Nucleus accumbens (tissue), 56 donors: ENCODE measurements around the gene FAM185A.
"Not testable (repeated sequence)": the region's sequence is repeated elsewhere in the genome, so short reads cannot be mapped to it uniquely, and the experiment has no call there.

Experiments
- DNase-seq, 56 donors: peaks; one replicate each; lab custom pipeline; 2025; lab: John Stamatoyannopoulos, UW

Gene FAM185A

DNA sequence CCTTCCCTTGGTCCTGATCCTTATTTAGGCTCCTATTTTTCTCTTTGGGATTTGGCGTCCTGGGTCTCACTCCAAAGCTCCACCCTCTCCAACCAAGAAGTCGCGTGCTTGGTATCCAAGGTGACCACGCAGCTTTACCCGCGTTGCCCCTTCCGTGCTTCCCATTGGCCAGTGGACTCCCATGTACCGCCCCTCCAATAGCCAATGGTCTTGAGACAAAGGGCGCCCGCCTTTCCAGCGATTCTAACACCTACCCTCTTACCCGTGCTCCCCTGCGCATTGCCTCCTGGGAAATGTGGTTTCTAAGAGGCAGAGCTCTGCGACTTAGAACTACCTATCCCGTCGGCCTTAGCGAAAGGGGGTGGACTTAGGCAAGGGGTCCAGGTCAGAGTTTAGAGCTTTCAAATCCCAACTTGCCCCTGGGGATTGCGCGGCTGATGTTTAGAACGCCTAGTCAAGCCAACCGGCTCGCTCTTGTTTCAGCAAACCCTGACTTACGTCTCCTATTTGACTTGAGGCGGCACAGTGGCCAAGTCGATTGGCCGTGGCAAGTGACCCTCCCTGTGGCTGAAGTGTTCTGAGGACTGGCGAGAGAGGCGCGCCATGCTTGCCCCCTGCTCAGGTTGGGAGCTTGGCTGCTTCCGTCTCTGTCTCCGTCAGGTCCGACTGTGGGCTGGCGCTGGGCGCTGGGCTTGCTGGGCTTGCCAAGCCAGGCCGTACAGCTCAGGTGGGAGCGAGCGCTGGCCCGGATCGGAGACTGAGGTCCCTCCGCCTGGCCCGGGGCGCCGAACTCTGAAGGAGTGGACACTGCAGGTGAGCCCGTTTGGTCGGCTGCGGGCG lies at the start of gene FAM185A:
Gene FAM185A (plus strand): TSS at position 395 of the 840 bp plus-strand sequence. CDS start 209 bp downstream, at position 604.
- peak; percentile 67 to 100 (median 99) for DNase-seq

DNA sequence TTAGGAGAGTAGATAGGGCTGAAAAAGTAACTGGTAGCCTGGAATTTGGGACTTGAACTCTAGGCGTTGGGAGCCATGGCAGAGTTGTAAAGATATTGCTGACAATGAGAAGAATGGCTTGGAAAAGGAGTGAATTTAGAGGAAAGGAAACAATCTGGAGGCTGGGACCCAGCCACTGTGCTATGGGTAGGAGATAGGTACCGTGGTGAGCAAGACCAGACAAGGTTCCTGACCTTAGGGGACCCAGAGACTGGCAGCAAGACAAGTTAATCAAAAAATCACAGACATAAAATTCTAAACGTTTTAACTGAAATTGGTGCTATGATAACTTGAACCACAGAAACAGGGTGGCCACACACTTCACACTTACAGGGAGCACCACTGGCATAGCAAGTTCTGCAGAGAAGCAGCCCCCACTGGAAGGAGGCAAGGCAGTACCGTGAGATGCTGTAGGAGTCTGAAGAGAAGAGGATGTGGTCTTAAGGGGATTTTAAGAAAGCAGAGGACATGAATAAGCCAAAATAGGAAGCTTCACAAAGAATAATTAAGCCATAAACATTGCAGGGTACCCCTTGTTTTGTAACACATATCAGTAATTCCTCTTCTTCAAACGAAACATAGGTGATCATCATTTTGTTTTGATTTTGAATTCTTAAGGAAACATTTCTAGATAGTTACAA lies 35.6 kb upstream of the FAM185A start:
- not testable (repeated sequence) for DNase-seq

DNA sequence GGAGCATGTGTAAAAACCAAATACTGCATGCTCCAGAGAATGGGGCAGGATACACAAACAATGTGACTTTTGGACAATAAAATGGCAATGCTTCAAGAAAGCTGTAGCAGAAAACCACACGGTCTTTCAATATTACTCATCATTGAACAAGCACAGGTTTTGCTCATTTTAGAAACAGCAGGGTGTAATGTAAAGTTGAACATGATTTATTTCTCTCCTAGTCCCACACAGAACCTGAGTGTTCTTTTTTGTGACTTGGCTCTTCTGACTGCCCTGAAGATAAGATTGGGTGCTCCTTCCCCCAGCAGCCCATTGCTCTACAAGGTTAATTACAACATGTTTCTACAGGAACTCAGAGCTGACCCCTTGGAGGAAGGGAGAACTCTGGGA lies 35.1 kb upstream of the FAM185A start:
- DNase-seq: not testable (repeated sequence)

DNA sequence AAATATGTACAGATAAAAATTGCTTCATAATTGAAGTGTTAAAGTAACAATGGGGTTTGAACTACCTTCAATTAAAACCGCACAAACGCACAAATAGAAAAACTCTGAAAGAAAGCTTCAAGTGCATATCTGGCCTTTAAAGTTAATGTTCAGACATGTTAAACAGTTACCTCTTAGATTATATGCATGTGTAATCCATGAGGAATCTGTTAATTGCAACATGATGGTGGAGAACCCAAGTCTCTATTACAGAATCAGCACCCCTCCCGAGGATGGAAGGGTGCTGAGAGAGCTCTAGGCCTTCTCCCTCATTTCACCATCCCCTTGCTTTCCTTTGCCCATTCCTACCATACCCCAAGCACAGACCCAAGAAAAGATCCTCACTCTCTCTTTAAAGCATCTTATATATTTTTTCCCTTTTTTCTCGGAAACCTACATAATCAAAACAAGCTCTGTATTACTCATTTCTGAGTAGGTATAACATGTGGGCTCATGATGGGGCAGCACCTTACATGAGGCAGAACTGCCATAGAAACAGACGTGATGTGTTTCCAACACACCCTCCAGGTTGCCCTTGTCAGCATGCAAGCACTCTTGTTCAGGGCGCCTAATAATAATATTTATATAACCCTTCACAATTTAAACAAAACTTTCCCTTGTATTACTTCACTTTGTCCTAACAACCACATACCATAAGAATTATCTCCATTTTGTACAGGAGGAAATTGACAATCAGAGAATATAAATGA lies 33.9 kb upstream of the FAM185A start:
- DNase-seq: not testable (repeated sequence)

DNA sequence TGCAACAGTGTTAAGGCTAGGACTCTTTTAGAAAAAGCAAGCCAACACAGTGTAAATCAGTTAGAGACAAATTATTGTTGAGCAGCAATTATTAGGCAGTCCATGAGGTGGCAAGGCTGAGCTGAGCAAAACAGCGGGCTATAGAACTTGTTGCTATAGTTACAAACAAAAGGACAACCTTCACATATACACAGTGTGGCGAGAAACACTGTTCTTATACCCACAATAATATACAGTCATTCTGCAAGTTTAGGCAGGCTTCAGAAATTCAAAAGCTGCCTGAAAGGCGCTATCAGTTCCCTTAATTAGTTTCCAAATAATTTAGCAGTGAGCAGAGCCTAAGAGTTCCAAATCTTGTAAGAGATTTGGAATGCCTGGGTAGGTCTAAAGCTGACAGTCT lies 33.1 kb upstream of the FAM185A start:
- DNase-seq: not testable (repeated sequence)

DNA sequence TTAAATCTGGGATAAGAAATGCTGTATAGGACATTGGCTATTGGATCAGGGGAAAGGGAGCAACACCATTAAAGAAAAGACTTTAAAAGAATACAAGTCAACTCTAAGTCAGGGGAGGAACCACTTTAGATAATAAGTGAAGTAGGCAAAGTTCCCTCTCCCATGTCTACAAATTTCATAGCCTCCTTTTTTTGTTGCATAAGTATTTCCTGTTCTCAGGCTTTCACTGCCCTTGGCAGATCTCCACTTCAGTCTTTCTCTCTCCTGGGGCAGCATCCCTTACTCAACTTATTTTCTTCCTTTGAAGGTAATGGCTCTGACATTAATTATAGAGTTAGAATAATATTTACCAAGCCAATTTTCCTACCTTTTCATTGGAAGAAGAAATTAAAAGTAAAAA lies 30.3 kb upstream of the FAM185A start:
- DNase-seq: not testable (repeated sequence)

DNA sequence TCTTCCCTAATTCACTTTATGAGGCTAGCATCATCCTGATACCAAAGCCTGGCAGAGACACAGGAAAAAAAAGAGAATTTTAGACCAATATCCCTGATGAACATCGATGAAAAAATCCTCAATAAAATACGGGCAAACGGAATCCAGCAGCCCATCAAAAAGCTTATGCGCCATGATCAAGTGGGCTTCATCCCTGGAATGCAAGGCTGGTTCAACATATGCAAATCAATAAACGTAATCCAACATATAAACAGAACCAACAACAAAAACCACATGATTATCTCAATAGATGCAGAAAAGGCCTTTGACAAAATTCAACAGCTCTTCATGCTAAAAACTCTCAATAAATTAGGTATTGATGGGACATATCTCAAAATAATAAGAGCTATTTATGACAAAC lies 22.6 kb upstream of the FAM185A start:
- DNase-seq: not testable (repeated sequence)

DNA sequence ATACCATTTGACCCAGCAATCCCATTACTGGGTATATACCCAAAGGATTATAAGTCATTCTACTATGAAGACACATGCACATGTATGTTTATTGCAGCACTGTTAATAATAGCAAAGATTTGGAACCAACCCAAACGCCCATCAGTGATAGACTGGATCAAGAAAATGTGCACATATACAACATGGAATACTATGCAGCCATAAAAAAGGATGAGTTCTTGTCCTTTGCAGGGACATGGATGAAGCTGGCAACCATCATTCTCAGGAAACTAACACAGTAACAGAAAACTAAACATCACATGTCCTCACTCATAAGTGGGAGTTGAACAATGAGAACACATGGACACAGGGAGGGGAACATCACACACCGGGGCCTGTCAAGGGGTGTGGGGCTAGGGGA lies 19.1 kb upstream of the FAM185A start:
- not testable (repeated sequence) for DNase-seq

DNA sequence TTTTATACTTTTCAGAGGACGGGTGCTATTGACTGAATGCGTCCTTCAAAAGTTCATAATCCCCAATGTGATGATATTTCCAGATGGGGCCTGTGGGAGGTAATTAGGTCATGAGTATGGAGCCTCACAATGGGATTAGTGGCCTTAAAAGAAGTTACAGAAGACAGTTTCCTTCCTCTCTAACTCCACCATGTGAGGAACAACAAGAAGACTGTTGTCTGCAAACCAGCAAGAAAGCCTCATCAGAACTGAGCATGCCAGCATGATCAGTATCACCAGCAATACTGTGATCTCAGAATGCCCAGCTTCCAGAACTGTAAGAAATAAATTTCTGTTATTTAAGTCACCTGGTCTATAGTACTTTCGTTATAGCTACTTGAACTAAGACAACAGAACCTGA lies 18.4 kb upstream of the FAM185A start:
- not testable (repeated sequence) for DNase-seq

DNA sequence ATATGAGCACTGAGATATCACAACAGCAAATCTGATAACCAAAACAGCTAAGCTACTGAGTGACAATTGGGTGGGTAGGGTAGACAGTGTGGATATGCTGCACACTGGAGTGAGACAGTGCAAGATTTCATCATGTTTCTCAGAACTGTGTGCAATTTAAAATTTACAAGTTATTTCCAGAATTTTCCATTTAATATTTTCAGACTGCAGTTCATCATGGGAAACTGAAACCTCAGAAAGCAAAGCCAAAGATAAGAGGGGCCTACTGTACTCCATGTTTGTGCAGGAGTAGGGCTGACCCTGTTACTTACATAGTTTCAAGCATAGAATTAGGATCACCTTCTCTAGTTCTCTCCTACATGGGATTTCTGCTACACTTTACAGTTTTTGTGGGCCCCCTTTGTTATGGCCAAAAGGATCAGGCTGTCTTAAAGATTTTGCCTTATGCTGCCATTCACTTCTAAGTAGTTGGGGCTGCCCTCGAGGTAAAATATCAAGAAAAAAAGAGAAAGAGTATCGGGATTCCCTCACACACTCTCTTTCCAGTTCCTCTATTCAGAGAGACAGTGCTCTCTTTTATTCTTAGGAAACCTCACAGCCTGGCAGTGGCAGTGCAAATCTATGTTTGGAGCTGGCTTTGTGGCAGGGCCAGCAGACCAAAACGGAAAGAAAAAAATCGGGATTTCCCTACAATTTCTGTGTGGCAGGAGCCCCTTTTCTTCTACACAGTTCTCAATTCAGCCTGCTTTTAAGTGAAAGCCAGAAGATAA lies 6.6 kb upstream of the FAM185A start:
- DNase-seq: peak in 6 of 56 donors; percentile 0 to 8 (median 2)

DNA sequence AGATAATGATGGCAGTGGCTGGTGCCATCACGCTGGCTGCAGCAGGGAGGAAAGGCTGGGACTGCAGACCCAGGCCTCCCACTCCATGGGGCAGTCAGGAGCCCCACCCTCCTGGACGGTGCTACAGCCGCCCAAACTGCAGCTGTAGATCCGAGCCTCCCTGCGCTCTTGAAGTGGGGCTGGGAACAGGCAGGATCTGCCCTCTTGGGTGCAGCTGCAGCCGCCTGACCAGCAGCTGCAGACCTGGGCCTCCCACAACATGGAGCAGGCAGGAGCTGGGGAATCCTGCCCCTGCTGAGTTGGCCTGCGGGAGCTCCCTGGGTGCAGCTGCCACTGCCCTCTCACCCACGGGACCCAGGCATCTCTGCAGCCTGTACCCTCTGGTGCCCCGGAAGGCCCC lies 4.9 kb upstream of the FAM185A start:
- DNase-seq: peak in 4 of 56 donors; percentile 5 to 28 (median 10)

DNA sequence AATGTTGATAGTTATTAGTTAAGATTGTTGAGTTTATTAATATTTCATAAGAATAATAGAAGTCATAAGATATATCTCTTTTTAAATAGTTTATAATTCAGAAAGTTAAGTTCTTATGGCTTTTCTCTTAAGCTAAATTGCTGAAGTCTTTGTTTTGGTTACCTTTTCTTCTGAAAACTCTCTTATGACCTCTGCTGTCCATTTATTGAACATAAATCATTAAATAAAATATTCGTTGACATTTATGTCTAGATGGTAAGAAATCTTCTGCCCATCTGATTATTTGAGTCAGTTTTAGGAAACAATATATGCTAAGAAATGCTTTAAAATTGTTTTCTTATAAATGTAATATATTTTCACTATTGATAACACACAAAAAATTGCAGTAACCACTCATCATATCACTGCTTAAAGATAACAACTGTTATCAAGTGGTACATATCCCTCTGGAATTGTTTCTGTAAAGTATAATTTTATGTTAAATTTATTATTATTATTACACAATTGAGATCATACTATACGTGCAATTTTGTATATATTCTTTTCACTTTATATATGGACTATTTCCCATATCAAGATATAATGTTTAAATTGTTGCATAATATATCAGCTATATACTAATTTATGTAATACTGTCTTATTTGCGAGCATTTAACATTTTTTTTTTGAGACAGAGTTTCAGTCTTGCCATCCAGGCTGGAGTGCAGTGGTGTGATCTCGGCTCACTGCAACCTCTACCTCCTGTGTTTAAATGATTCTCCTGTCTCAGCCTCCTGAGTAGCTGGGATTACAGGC lies 3.1 kb upstream of the FAM185A start:
- not testable (repeated sequence) for DNase-seq

DNA sequence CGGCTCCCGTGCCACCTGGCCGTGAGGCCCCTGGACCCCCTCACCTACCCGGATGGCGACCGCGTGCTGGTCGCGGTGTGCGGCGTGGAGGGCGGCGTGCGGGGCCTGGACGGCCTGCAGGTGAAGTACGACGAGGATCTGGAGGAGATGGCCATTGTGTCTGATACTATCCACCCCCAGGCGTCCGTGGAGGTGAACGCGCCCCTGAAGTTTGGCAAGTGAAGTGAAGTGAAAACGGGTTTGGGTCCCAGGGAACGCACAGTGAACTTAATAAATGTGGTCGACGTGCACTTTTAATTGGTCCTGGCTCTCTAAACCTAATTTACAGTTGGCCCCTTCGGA lies 617 bp downstream of the FAM185A start:
- not testable (repeated sequence) for DNase-seq

DNA sequence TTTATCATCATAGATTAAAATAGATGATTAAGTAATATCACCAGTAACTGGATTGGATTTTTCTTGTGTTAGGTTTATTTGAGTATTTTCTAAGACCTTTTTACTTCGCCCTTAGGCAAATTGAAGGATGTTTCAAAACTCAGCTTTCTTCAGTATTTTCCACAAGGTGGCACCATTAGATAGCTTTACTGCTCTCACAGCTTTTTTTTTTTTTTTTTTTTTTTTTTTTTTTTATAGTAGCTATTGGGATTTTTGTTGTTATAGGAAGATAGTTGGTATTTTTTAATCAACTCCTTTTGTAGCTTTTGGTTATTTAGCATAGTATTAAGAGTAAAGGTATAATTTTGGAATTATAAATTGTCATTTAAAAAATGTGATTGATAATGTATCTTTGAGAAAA lies 9.4 kb downstream of the FAM185A start:
- not testable (repeated sequence) for DNase-seq

DNA sequence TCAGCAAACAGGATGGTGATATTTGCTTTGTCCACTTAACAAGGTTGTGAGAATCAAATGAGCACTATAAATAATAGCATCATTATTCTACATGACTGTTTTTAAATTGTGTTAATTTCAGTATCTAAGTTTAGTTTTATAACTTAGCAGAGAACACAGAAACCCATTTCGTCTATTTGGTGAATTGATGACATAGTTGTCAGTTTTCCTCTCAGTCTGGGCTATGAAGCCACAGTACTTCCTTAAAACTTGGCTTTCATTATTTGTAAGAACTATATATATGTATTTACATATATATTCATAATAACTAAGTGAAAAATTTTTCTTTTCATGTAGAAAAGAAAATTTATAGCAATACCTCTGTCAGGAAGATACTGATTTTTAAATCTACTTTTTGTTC lies 11.1 kb downstream of the FAM185A start:
- not testable (repeated sequence) for DNase-seq

DNA sequence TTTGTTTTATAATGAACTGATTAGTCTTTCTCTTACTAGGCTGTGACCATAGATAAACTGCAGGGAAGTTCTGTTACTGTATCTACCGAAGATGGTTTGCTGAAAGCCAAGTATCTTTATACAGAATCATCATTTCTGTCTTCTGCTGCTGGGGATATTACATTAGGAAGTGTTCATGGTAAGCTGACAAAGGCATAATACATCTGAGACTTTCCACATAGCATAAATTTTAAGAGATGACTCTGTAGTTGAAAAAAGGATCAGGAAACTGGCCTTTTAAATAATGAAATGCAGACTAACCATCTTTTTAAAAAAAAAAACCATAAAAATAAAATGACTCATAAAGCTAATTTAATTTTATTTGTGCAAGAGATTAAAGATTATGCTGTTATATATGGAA lies 12.4 kb downstream of the FAM185A start:
- not testable (repeated sequence) for DNase-seq

DNA sequence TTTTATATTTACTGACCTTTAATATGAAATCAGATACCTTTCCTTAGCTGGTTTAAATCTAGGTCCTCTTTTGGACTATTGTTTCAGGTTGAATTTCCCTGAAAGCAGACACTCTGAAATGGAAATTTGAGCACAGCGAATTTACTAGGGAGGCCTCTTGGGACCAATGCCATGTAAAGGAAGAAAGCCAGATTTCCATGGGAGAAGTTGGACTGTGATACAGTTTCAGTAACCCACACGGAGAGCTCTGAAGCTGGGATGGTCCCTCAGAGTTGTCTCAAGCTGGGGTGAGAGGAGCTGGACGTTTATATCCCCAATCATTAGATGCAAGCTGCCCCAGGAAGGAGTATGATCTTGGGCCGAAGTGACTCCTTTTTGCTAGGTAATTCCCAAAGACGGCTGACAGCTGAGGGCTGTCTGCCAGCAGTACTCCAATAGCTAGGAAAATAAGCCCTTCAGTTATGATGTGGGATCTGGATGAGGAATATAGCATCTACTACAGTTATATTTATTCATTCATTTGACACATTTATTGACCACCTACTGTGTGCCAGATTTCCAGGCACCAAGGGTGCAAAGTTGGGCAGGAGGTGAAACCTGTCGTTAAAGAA lies 14.6 kb downstream of the FAM185A start:
- not testable (repeated sequence) for DNase-seq

DNA sequence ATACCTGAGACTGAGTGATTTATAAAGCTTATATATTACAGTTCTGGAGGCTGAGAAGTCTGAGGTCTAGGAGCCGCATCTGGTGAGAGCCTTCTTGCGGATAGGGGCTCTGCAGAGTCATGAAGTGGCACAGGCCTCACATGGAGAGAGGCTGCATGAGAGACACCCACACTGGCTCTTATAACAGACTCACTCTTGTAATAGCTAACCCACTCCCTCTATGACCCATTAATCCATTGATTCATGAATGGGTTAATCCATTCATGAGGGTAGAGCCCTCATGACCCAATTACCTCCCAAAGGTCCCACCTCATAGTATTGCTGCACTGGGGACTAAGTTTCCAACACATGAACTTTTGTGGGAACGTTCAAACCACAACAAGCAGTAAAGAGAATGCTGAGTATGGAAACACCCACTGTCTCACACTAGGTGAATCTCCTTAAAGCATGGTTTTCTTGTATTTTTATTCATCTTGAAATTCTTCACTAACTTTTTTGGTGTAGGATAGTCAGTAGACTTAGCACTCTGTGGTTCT lies 20.9 kb downstream of the FAM185A start:
- DNase-seq: not testable (repeated sequence)

DNA sequence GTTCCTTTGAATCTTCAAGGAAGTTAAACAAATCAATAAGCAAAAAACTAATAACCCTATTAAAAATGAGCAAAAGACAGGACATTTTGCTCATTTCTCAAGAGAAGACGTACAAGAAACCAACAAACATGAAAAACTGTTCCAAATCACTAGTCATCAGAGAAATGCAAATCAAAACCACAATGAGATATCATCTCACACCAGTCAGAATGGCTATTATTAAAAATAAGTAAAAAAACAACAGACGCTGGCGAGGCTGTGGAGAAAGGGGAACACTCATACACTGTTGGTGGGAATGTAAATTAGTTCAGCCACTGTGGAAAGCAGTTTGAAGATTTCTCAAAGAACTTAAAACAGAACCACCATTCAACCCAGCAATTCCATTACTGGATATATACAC lies 21.7 kb downstream of the FAM185A start:
- DNase-seq: not testable (repeated sequence)
